Uterus (tissue), 4 donors: ENCODE measurements around the gene ELMO1. TPM values are rescaled to one million over a fixed set of nuclear protein-coding genes. Genes with fewer than 3 reads are reported as not detected.

Source experiments
- DNase-seq, 2 donors: peaks; one replicate each; pipeline ENCODE4 v3.0.0-alpha.2; 2019 to 2020
- H3K27ac ChIP-seq, 2 donors: fragments of 200-600 bp; sonication (generic); 1 replicate in 1 of 2; 2 replicates in 1 of 2; pipeline ENCODE4 v1.5.1; 2016 to 2018
- H3K27me3 ChIP-seq, 2 donors: fragments of 200-600 bp; sonication (generic); one replicate each; pipeline ENCODE4 v1.5.1; 2018 to 2019; ENCODE audit warnings: control low read depth in 1 of 2
- H3K36me3 ChIP-seq, 2 donors: fragments of 200-600 bp; sonication (generic); one replicate each; pipeline ENCODE4 v1.5.1; 2019; ENCODE audit warnings: control low read depth in 1 of 2
- H3K4me1 ChIP-seq, 2 donors: fragments of 200-600 bp; sonication (generic); one replicate each; pipeline ENCODE4 v1.5.1; 2018 to 2019; ENCODE audit warnings: control low read depth in 1 of 2
- H3K4me3 ChIP-seq, 2 donors: fragments of 200-600 bp; sonication (generic); 1 replicate in 1 of 2; 2 replicates in 1 of 2; pipeline ENCODE4 v1.5.1; 2018 to 2019; ENCODE audit warnings: mild to moderate bottlenecking in 1 of 2
- H3K9me3 ChIP-seq, 2 donors: fragments of 200-600 bp; sonication (generic); one replicate each; pipeline ENCODE4 v1.5.1; 2019; ENCODE audit warnings: control low read depth in 1 of 2
- POLR2A ChIP-seq, 2 donors: fragments of 450-650 bp; IDR thresholded peaks; one replicate each; pipeline ENCODE4 v1.6.1; 2016; ENCODE audit warnings: antibody characterized with exemption in 2 of 2, mild to moderate bottlenecking in 1 of 2, moderate library complexity in 1 of 2
- intact Hi-C: fragments of 100-400 bp; cut with DNase I; formaldehyde crosslinking; loops from one replicate; pipeline ENCODE4 v1.15.1; 2023; ENCODE audit warnings: low total_unique reads
- total RNA-seq, 4 donors: library from RNA; depleted of rRNA in 3 of 4; stranded (reverse); fragments of >200 nt in 3 of 4; gene quantifications; one replicate each; pipeline versions ENCODE4 v1.1.0 to v1.2.4, GENCODE V29; 2014 to 2023
- TF ChIP-seq, protein P1 (sequence below), 4 experiments: fragments of 200-600 bp in 2 of 4; fragments of 450-650 bp in 2 of 4; sonication (generic) in 2 of 4; IDR thresholded peaks; one replicate each; pipeline ENCODE4 v1.5.1; 2016 to 2019; ENCODE audit warnings: antibody characterized with exemption in 4 of 4, mild to moderate bottlenecking in 2 of 4, moderate library complexity in 1 of 4
- donor health status: DM: yes; HTN: yes; CAD: no.

Gene ELMO1
- total RNA-seq, 4 donors from 2014 or later, result 37.9 to 64.7 (median 55.5) TPM

DNA sequence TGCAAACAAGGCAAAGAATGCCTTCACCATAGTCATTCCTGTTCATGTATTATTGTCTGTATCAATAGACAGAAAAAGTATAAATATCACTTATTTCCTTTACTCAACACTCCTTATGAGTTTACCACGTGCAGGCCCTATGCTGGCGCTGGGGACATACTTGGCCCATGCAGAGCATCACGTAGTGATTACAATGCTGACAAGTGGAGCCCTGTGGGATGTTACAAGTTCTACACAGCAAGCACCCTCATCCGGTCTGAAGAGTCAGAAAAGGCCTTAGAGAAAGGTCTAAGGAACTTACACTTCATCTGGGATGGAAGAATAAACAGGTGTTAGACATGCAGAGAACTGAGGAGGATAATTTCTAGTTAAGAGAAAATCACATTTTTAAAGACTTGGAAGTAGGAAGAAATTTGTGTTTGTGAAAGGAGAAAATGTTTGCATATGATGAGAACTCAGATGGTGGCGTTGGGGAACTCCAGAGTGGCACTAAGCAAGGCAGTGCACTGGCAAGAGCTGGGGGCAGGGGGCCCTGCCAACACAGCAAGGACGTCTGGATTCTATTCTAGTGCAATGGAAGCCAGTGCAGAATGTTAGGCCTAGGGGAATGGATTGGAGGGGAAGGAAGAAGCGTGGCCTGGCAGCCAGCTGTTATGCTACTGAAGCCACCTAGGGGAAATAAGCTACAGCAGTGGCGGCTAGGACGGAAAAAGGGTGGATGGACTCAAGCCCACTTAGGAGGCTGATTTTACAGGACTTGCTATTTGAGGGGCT is 116.2 kb downstream of the ELMO1 start:
- intact Hi-C loops, result no loop called here
- Histone ChIP-seq H3K36me3 (no peaks in the 10 kb centered on the region), H3K4me1 (no peaks in the 10 kb centered on the region), H3K27ac (peak overlapping the region in 1 of 2 donors; percentile 45), H3K9me3 (no peaks in the 10 kb centered on the region), H3K27me3 (no peaks in the 10 kb centered on the region), H3K4me3 (no peak overlapping the region)
- no peak for TF ChIP-seq POLR2A (IDR thresholded peaks at IDR 0.05)
- no peak for DNase-seq

DNA sequence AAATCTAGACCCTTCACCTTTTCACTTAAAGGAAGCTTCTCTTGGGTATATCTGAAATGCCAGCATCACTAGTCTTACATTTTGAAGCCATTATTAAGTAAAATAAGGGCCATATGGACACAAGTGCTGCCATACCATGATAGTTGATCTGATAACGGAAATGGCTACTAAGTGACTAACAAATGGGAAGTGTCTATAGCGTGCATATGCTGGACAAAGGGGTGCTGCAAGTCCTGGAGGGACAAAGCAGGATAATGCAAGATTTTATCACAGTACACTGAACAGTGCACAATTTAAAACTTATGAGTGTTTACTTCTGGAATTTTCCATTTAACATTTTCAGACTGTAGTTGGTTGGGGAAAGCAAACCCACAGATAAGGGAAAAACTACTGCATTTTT is 117.9 kb downstream of the ELMO1 start:
- TF ChIP-seq, protein P1, sequence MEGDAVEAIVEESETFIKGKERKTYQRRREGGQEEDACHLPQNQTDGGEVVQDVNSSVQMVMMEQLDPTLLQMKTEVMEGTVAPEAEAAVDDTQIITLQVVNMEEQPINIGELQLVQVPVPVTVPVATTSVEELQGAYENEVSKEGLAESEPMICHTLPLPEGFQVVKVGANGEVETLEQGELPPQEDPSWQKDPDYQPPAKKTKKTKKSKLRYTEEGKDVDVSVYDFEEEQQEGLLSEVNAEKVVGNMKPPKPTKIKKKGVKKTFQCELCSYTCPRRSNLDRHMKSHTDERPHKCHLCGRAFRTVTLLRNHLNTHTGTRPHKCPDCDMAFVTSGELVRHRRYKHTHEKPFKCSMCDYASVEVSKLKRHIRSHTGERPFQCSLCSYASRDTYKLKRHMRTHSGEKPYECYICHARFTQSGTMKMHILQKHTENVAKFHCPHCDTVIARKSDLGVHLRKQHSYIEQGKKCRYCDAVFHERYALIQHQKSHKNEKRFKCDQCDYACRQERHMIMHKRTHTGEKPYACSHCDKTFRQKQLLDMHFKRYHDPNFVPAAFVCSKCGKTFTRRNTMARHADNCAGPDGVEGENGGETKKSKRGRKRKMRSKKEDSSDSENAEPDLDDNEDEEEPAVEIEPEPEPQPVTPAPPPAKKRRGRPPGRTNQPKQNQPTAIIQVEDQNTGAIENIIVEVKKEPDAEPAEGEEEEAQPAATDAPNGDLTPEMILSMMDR (IDR thresholded peaks at IDR 0.05), result no peak
- TF ChIP-seq POLR2A (IDR thresholded peaks at IDR 0.05), result no peak
- H3K4me1 ChIP-seq, result no peaks in the 10 kb centered on the region
- no peak overlapping the region for H3K4me3 ChIP-seq
- H3K27me3 ChIP-seq, result no peaks in the 10 kb centered on the region
- no peaks in the 10 kb centered on the region for H3K9me3 ChIP-seq
- H3K27ac ChIP-seq, result no peak overlapping the region
- DNase-seq, result no peak
- no peaks in the 10 kb centered on the region for H3K36me3 ChIP-seq
- intact Hi-C loops, result no loop called here

GRCh38 chr7:37329940-37330339 is 118.7 kb downstream of the ELMO1 start:
- H3K4me1 ChIP-seq, result no peaks in the 10 kb centered on the region
- intact Hi-C loops, result no loop called here
- H3K9me3 ChIP-seq, result no peaks in the 10 kb centered on the region
- no peak overlapping the region for H3K27ac ChIP-seq
- H3K27me3 ChIP-seq, result no peaks in the 10 kb centered on the region
- TF ChIP-seq, protein P1 (IDR thresholded peaks at IDR 0.05), result no peak
- no peak for TF ChIP-seq POLR2A (IDR thresholded peaks at IDR 0.05)
- no peaks in the 10 kb centered on the region for H3K36me3 ChIP-seq
- H3K4me3 ChIP-seq, result no peak overlapping the region
- DNase-seq, result no peak

GRCh38 chr7:37327288-37327687 is 121.4 kb downstream of the ELMO1 start:
- Histone ChIP-seq H3K4me3 (no peak overlapping the region), H3K9me3 (no peaks in the 10 kb centered on the region), H3K36me3 (no peaks in the 10 kb centered on the region), H3K27ac (no peak overlapping the region), H3K4me1 (no peaks in the 10 kb centered on the region), H3K27me3 (no peaks in the 10 kb centered on the region)
- no peak for DNase-seq
- TF ChIP-seq, protein P1 (IDR thresholded peaks at IDR 0.05), result no peak
- no peak for TF ChIP-seq POLR2A (IDR thresholded peaks at IDR 0.05)
- intact Hi-C loops, result no loop called here

- H3K4me3 ChIP-seq, result no peak overlapping the region
- TF ChIP-seq, protein P1 (IDR thresholded peaks at IDR 0.05), result no peak
- TF ChIP-seq POLR2A (IDR thresholded peaks at IDR 0.05), result no peak
- no peaks in the 10 kb centered on the region for H3K4me1 ChIP-seq
- H3K9me3 ChIP-seq, result no peaks in the 10 kb centered on the region
- DNase-seq, result no peak
- no peaks in the 10 kb centered on the region for H3K27me3 ChIP-seq
- H3K27ac ChIP-seq, result no peak overlapping the region
- no peaks in the 10 kb centered on the region for H3K36me3 ChIP-seq
- intact Hi-C loops, result no loop called here
Measured at GRCh38 chr7:37323966-37324365, 124.7 kb downstream of the ELMO1 start.
